ENCODE data around the gene PPP2R3A.

PPP2R3A gene

GRCh38 chr3:135994708-135995337, 29.3 kb downstream of the PPP2R3A start:
- TF ChIP-seq, protein P1, sequence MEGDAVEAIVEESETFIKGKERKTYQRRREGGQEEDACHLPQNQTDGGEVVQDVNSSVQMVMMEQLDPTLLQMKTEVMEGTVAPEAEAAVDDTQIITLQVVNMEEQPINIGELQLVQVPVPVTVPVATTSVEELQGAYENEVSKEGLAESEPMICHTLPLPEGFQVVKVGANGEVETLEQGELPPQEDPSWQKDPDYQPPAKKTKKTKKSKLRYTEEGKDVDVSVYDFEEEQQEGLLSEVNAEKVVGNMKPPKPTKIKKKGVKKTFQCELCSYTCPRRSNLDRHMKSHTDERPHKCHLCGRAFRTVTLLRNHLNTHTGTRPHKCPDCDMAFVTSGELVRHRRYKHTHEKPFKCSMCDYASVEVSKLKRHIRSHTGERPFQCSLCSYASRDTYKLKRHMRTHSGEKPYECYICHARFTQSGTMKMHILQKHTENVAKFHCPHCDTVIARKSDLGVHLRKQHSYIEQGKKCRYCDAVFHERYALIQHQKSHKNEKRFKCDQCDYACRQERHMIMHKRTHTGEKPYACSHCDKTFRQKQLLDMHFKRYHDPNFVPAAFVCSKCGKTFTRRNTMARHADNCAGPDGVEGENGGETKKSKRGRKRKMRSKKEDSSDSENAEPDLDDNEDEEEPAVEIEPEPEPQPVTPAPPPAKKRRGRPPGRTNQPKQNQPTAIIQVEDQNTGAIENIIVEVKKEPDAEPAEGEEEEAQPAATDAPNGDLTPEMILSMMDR (IDR thresholded peaks at IDR 0.05; ENCODE audit: low read depth, low read length, missing control alignments): no peak
- DNase-seq (ENCODE audit: low read depth): no peak
- H3K4me3 ChIP-seq (ENCODE audit: low read depth, low read length): no peak overlapping the region

GRCh38 chr3:135995766-135996165, 30.2 kb downstream of the PPP2R3A start:
- TF ChIP-seq, protein P1 (IDR thresholded peaks at IDR 0.05; ENCODE audit: low read depth, low read length, missing control alignments): no peak
- no peak overlapping the region for H3K4me3 ChIP-seq (ENCODE audit: low read depth, low read length)
- no peak for DNase-seq (ENCODE audit: low read depth)

GRCh38 chr3:135997554-135998320, 32.2 kb downstream of the PPP2R3A start:
- H3K4me3 ChIP-seq (ENCODE audit: low read depth, low read length): no peak overlapping the region
- TF ChIP-seq, protein P1 (IDR thresholded peaks at IDR 0.05; ENCODE audit: low read depth, low read length, missing control alignments): no peak
- no peak for DNase-seq (ENCODE audit: low read depth)

GRCh38 chr3:136008221-136008620, 42.7 kb downstream of the PPP2R3A start:
- H3K4me3 ChIP-seq (ENCODE audit: low read depth, low read length): no peak overlapping the region
- DNase-seq (ENCODE audit: low read depth): no peak
- TF ChIP-seq, protein P1 (IDR thresholded peaks at IDR 0.05; ENCODE audit: low read depth, low read length, missing control alignments): no peak

DNA sequence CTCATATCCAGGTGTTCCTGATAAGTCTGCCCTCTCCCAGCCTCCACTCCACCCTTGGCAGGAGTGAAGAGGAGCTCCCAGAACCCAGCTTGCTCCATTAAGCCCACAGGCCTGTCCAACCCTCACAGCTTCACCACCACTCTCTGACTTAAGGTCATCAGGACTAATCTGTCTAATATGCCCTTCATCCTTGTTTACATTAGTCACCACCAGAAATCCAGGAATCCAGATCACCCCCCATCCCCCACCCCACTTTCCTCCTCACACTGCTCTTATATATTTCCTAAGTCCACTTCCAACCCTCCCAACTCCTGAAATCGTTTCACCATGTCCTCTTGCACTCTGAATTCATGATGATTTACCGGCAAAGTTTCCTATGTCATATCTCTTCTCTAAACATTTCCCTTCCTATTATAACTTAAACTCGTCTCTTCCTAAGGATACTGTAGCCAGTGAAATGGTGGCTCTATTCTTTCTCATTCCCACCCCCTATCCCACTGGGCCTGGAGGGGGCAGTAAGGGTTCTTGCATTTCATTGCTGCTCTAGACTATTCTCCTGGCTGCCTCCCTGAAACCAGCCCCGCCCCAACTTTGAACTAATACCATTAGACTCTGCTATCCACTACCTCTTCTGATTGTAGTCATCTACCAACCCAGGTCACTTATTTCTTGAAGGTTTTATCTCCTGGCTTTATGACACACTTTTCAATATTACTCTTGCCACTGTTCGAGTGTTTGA, 43.4 kb downstream of the PPP2R3A start:
- no peak overlapping the region for H3K4me3 ChIP-seq (ENCODE audit: low read depth, low read length)

GRCh38 chr3:136018876-136019275, 53.3 kb downstream of the PPP2R3A start:
- TF ChIP-seq, protein P1 (IDR thresholded peaks at IDR 0.05; ENCODE audit: low read depth, low read length, missing control alignments): no peak
- no peak overlapping the region for H3K4me3 ChIP-seq (ENCODE audit: low read depth, low read length)
- no peak for DNase-seq (ENCODE audit: low read depth)

More for the DNA sequence above, 43.4 kb downstream of the PPP2R3A start:
- DNase-seq (ENCODE audit: low read depth): no peak
- TF ChIP-seq, protein P1 (IDR thresholded peaks at IDR 0.05; ENCODE audit: low read depth, low read length, missing control alignments): no peak
